ENCODE measurements around the gene XIST.
"Not testable (repeated sequence)": the region's sequence is repeated elsewhere in the genome, so short reads cannot be mapped to it uniquely, and the experiment has no call there.

XIST gene

DNA sequence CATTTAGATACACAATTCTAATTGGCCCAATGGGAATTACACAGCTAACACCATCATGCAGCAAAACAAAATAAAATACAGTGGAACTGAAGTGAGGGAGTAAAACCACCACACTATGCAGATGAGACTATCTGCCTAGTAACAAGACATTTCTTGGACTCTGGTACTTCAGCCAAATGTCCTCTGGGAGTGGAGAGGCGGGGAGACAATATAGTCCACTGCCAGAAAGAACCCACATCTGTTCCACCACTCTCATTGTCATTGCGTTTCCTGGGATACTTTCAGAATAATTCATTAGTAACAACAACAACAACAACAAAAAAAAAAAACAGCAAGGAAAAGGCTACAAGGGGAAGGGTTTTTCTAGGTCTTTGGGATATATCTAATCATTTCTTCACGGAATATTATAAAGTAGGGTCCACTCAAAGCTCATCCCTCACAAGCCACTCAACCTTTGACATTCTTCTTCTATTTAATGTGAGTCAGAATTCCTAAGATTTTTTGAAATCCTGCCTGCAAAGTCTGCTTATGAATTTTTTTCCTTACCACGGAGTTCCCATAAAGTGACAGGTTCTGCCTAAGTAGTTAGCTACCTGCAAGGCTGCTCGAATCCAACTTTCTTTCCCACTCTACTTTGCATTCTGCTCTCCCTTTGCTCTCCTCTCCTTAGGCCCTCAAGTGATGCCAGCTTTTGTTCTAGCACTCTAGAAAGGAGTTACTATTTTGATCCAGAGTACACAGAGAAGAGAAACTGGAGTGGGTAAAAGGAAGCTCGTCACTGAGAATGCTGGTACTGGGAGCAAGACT lies 34.9 kb downstream of the XIST start:
- no peak for DNase-seq (ENCODE audit: low spot score)

DNA sequence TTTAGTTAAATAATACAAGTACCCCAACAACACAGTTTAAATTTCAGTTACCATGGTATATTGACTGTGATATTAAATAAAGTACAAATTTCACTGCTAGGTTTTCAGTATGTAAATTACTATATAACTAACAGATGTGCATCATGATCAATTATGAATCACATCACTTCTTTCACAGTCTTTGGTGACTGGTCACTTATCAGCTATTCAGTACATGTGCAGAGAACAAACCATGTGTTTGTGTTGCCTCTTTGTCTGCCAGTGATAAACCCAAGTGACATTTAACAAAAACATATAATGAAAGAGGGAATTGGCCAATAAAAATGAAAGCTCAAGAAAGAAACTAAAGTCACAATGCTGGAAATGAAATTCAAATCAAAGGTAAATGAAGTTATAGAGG lies 40.3 kb downstream of the XIST start:
- no peak for DNase-seq (ENCODE audit: low spot score)

DNA sequence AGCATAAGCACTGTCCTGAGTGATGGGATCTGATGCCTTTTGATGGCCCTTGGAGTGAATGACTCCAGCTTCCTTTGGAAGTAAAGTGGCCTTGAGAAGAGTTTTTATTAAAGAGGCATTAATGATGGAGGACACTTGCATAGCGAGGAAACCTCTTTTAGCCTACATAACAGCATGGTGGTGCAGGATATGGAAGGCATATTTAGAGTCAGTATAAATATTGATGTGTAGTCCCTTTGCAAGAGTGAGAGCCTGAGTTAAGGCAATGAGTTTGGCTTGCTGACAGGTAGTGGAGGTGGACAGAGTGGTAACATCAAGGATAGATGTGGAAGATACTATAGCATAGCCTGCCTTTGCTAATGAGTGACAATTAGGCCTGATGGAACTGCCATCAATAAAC lies 48.4 kb downstream of the XIST start:
- not testable (repeated sequence) for DNase-seq (ENCODE audit: low spot score)

DNA sequence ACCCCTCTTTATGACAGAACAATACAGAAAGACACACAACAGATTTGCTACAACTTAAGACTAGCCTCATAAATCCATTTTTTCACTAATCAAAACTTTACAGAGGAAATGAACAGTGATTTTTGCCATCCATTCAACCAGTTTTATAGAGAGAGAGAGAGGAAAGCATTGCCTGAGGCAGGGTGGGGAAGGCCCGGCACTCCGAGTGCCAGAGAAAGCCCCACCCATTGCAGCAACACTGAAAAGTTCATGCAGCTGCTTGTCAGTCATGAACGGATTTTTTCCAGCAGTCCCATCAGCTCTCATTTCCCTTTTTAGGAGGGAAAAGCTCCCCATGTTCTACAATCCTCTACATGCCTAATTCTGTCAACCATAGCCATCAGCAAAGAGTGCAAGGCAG lies 52.6 kb downstream of the XIST start:
- DNase-seq (ENCODE audit: low spot score) = no peak

DNA sequence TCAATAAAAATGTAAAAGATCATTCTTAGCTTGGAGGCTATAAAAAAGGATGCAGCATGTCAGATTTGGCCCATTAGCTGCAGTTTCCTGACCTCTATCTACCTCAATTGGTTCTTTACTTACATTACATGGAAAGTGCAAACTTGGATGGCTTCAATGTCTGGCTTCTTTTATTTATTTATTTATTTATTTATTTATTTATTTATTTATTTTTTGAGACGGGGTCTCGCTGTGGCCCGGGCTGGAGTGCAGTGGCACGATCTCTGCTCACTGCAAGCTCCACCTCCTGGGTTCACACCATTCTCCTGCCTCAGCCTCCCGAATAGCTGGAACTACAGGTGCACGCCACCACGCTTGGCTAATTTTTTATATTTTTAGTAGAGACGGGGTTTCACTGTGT lies 60.0 kb downstream of the XIST start:
- DNase-seq (ENCODE audit: low spot score) = not testable (repeated sequence)

DNA sequence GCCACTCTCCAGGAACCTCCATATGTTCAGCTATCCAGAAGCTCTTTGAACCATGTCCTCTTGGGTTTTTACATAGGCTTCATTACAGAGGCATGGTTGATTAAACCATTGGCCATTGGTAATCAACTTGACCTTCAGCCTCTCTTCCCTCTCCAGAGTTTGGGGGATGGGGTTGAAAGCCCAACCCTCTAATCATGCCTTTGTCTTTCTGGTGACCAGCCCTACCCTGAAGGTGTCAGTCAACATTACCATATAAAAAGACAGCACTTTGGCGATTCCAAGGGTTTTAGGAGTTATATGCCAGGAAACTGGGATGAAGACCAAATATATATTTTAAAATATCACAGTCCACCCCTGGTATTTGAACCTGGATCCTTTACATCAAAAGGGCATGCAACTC lies 67.0 kb downstream of the XIST start:
- DNase-seq (ENCODE audit: low spot score) = no peak

Small RNA genes within 50 kb of the gene (small RNA-seq; reads per million reads assigned to genes)
- gene RF01880 = 0 reads per million in 2 experiments
